Stimulated activated CD8-positive, alpha-beta memory T cell treated with anti-CD3 and anti-CD28 coated beads, Interleukin-12 subunit alpha, Interleukin-12 subunit beta, amount 100 ng/mL, for 4 hours (primary cell): ENCODE data around the gene LRP5.

Source experiments
- DNase-seq: peaks from one replicate; pipeline ENCODE4 v3.0.0-alpha.2; 2020; ENCODE audit warnings: low read depth

The LRP5 gene

DNA sequence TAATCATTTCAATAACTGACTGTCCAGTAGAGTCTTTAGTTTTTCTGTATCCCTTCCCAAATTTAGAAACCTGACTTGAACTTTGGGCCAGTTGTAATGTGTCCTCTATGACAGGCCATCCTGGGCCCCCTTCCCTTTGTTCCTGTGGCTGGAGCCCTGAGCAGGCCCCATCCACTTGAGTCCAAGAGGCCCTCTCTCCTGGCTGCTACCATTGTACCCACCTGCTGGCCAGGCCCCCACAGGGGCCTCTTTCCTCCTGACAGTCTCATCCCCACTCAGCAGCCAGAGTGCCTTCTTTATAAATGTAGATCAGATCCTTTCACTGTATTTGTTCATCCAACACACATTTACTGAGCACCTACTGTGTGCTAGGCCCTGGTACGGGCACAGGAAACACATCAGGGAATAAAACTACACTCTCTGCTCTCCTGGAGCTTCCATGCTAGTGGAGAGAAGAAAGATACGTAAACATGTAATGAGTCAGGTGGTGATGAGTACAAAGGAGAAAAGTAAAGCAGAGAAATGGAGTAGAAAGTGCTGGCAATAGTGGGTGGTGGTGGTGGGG is 2.7 kb upstream of the LRP5 start:
- DNase-seq = no peak

DNA sequence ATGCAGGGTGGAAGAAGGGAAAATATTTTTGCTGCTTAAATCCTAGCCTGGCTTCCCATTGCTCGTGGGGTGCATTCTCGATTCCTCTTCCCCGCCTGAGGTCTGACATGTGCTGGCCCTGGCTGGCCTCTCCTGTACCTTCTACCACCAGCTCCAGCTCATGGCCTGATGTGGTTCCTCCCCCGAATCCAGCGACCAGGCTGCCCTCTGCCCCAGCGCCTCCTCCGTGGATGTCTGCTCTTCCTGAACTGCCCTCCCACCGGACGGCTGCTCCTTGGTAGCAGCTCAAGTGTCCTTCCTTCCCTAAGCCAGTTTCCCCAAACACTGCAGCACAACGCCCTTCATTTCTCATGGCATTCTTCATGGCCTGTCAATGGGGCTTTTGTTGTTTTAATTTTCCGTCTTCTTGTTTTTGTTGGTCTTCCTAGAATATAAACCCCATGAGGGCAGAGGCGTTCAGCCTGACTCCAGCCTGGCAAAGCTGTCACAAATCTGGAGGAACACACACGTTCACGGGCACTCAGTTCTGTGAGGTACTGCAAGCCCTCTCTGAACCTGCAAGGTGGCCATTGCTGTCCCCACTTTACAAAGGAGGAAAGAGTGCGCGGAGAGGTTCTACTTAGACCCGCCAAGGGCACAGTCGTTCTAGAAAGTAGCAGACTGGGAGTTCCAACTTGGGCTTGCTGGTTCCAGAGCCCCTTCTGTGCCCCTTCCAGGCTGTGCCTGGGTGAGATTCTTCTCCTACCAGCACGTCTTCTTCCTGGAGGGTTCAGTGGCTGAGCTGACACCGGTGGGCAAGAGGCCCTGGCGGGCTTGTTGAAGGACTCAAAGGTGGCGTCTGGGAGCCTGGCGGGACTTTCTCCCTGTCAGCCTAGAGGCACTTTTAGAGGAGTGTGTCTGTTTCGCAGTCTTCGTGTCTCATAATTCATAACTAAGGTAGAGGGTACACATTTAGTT is 953 bp upstream of the LRP5 start:
- DNase-seq = no peak

- DNase-seq = peak; percentile 21
Observed at GRCh38 chr11:68312780-68313573, 586 bp downstream of the LRP5 start.

DNA sequence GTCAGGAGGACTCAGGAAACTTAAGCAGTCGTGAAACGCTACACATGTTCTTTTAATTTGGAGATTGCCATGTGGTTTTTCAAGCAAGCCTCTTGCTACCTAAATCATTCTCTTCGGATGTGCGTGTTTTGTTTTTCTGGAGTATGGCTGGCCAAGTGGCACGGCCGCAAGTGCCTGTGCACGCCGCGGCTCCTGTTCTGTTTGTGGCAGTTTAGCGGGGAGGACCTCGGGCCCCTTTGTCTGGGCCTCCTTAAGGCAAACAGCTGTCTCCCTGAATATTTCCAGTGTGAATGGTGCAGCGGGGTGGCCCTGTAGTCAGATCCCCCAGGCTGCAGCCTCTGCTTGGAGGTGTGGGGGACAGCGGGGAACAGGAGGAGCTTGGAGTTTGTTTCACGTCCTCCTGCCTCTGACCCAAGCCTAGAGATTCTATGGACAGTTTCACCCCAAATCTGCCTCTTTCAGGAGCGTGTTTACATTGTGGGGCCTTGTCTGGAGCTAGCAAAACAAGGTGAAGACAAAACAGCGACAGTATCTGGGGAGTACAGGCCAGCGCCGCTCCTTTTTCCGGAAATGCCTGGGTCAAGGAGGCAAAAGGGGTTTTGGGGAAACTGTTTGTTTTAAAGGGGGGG is 1.3 kb downstream of the LRP5 start:
- DNase-seq = no peak

DNA sequence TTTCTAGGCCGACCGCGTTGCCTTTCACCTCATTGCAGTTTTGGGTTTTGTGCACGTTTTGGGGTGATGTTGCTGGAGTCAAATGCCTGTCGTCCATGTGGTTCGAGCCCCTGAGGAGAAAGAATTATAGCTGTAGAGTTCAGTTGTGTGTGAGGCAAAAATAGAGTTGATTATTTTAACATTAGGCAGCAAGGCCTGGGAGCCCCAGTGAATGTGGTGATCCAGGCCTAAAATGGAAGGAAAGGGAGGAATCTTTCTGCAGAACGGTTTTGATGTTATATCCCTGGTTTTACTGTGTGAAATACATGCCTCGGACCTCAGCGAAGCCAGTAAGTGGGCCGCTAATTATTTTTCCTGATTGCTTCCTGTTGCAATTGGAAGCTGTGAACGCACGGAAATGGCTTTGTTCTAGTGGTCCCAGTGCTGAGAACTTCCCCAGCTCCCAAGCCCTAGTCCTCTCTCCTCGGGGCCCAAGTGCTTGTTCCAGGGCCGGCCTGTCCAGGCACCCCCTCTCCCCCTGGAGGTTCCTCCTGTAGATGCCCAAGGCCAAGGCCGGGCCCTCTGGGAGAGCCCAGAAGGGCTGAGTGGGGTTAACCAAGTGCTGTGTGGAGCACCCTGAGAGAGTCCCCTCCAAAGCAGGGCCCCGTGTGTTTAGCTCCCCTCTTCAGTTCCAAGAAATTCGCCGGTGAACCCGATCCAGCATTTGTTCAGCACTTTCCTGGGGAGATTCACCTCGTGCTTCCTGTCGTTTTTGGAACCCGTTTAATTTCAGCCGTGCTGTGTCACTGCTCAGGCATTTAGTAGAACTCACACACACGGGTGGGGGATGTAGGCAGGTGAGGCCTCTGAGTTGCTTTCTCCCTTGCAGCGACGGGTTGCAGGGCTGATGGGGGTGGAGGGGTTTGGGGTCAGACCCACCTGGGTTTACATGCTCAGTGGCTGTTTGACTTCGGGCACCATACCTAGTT is 2.1 kb downstream of the LRP5 start:
- DNase-seq = no peak

DNA sequence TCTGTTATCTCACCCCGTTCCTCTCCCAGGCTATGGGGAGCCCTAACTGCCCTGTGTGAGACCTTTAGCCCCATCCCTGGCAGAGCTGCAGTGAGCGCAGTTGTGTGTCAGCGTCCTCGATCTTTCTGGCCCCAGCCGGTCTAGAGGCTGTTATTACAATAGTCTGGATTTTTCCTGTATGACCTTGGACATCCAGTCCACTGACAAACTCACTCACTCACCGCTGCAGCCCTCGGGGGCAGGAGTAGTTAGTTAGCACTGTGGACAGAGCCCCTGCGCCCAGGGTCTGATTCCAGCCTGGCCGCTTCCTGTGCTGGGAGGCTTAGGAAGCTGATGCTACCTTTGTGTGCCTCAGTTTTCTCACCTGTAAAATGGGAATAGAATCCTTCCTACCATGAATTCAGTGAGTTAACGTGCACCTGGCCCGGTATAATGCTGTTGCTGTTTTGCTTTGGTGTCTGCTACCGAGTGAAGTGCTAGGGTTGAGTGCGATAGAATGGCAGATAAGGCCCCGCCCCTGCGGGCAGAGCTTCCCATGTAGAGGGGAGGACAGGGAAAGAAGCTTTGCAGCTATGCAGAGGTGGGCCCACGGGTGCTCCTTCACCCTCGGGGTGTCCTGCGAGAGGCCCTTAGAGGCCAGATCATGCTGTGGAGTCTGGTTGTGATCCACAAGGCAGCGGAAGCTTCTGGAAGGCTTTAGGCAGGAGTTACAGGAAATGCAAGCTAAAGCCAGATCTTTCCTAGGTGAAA is 3.0 kb downstream of the LRP5 start:
- DNase-seq = no peak

- DNase-seq = no peak
Observed at GRCh38 chr11:68317147-68317785, 4.9 kb downstream of the LRP5 start.

DNA sequence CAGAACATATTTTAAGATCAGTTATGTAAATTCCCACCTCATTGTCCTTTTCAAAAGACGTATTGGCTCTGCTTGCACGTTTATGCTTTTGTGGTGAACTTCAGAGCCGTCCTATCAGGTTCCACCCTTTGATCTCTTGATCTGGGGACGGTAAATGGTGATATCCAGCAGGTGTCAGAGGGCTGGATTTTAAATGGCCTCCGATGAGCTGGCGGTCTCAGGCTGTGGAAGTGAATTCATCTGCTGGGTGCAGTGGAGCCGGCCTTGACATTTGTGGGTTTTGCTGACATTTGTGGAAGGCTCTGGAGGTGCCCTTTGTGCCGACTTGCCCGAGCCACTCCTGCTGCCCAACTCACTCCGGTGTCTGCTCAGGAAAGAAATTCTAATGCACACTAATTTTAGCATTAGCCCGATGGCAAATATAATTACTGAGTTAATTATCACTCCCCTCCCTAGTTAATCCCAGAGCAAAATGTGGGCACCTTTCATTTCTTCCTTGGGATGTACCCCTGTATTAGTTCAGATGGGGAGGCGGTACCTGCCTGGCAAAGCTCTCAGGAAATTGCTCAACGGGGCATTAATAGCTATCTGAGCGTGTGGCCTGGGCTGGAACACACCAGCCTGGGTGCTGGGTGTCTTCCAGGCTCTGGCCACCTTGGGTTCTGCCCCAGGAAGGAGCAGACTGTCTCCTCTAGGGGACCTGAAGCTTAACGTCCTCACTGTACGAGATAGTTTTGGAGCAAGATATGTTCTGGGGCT is 9.1 kb downstream of the LRP5 start:
- DNase-seq = no peak

GRCh38 chr11:68322052-68322430 is 9.7 kb downstream of the LRP5 start:
- no peak for DNase-seq

DNA sequence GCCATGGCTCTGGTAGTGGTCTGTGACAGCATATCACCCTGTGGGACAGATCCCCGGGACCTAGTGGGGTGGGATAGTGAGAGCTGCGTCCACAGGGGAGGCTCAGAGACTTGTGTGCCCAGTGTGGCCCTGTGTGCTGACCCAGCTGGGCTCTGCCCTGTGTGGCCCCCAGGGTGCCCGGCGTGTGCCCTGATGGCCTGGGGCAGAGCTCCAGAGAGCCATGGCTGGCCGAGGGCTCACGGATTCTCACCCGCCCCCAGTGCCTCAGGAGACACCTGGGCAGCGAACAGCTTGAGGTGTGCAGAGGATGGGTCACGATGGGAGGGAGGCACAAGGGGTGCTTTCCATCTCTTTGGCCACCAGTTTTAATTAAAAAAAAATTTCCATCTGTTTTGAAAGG is 11.8 kb downstream of the LRP5 start:
- DNase-seq = no peak

DNA sequence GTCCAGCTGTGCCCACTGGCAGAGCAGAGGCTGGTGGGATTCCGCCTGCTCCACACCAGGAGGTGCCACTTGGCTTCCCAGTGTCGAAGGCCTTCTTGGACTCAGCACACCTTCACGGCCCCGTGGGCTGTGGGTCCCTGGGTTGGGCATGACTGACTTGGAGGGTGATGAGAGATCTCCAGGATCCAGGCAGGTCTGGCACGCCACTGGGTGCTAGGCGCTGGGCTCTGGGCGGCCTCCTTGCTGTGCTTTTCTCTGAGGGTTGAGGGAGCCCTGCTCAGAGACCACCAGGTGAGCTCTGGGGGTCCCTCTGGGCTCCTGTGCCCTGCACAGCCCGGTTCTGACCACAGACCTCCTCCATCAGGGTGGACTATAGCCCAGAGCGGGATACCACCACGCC is 12.3 kb downstream of the LRP5 start:
- no peak for DNase-seq

GRCh38 chr11:68325183-68325906 is 13.0 kb downstream of the LRP5 start:
- no peak for DNase-seq

DNA sequence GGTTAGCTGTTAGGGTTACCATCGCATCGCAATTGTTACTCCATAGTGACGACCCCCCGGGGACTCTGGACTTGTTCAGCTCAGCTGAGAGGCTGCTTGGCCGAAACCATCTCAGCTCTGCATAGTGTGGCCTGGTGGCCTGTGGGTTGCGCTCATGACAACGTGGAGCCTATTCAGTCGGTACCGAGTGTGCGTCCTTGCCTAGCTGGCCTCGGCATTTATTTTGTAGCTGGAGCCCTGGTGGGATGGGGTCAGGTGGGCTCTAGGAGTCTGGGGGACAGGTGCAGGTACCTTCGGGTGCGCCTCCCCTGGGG is 13.5 kb downstream of the LRP5 start:
- DNase-seq = no peak

DNA sequence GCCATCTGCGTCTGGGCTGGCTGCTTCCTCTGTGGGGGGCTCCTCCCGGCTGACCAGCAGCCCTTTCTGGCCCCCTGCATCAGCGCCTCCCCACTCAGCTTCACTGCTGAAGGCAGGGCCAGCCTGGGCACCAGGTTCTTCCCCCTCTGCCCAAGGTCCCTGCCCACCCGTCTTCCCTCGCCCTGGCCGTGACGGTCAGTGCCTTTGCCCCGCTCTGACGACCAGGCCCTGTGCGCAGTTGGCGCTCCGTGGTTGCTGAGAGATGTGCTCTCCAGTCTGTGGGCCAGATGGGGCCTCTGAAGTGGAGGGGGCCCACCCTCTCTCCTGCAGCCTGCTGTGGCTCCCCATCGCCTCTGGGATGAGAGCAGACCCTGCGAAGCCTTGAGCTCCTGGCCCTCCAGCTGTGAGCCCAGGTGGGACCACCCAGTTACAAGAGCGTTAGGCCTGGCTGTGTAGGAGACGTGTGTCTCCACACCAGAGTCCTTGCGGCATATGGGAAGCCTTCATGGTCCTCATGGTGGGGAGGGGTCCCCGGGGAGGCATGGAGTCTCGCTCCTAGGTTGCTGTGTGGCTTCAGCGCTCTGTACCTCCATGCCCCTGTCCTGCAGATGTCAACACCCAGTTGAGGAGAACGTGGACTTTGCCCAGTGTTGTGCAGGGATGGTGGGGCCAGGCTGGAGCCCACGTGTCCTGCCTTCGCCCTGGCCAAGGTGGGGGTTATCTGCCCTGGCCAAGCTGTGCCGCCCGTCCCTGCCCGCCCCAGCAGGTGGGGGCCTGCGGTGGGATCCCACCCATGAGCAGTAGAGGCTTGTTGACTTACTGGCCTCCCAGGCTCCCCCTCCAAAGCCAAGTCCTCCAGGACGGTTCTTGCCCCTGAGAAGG is 14.2 kb downstream of the LRP5 start:
- no peak for DNase-seq

GRCh38 chr11:68327586-68328370 is 15.4 kb downstream of the LRP5 start:
- DNase-seq = no peak

DNA sequence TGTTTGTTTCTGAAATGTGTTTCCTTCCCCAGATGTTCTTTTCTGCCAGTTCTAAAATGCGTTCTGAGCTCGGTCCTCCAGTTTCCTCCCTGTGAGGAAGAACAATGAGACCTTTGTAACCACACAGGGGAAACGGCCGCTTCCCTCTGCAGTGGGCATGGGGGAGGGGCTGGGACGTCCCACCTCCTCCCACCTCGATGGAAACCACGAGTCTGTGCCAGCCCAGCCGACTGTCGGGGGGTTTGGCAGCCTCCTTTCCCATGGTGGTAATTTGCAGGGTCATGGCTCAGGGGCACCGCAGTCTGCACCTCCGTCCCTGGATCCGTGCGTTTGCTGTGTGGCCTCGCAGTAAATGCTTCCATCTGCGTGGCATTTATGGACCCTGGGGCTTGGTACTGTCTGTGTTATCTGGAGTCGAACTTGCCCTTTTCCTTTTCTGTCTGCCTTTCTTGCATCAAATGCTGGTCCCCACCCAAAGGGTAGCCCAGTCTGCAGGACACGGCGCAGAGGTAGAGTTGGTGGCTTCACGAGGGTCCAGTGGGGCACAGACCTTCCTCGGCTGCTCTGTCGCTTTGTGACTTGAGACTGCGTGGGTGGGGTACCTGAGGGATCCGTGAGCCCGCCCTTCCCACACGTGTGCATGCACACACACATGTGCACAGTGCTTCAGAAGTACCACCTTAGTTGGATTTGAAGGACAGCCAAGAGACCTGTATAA is 16.1 kb downstream of the LRP5 start:
- no peak for DNase-seq
